Retinal pigment epithelial cell (primary cell): ENCODE results near the gene CHST1.

Experiments used
- DNase-seq: peaks from one replicate; pipeline ENCODE4 v3.0.0-alpha.2; 2010; ENCODE audit warnings: low read depth
- H3K4me3 ChIP-seq: 2 replicates; pipeline ENCODE4 v1.5.1; 2011; ENCODE audit warnings: mild to moderate bottlenecking, low read length, control low read depth, moderate library complexity
- TF ChIP-seq, protein P1 (sequence below): conservative IDR thresholded peaks from 2 replicates; pipeline ENCODE4 v1.5.1; 2011; ENCODE audit warnings: low read depth, low read length, control low read depth, inconsistent platforms

The CHST1 gene

DNA sequence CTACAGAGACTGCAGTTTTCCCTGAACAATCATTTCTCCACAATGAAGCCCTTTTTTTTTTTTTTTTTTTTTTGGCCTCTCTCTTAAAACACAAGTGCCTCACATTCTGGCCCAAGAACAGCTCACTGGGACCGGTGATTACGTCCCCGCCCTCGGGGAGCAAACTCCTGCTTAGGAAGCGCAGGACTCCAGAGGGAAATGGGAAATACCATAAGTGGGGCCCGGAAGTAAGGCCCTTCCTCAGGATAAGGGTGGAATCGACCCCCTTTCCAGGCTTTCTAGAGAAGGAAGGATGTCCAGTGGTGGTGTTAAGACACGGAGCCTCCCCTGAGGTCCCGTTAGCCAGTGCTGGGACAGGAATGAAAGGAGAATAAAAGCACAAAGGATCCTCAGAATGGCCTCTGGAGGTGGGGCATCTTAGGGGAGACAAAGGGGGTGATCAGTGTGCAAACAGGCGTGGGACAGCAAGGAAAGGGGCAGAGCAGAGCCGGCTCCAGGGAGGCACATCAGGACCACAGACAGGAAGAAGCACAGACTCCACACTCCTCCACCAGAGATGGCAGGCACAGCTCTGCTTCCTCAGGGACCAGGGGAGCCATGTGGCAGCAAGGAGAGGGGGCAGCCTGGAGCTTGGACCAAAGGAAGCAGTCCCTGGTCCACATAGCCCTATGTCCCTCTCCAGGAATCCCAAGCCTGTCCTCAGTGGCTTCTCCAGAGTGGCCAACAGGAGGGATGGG is 61.3 kb downstream of the CHST1 start:
- no peak for DNase-seq
- H3K4me3 ChIP-seq, result no peak overlapping the region
- TF ChIP-seq, protein P1, sequence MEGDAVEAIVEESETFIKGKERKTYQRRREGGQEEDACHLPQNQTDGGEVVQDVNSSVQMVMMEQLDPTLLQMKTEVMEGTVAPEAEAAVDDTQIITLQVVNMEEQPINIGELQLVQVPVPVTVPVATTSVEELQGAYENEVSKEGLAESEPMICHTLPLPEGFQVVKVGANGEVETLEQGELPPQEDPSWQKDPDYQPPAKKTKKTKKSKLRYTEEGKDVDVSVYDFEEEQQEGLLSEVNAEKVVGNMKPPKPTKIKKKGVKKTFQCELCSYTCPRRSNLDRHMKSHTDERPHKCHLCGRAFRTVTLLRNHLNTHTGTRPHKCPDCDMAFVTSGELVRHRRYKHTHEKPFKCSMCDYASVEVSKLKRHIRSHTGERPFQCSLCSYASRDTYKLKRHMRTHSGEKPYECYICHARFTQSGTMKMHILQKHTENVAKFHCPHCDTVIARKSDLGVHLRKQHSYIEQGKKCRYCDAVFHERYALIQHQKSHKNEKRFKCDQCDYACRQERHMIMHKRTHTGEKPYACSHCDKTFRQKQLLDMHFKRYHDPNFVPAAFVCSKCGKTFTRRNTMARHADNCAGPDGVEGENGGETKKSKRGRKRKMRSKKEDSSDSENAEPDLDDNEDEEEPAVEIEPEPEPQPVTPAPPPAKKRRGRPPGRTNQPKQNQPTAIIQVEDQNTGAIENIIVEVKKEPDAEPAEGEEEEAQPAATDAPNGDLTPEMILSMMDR, result no peak

DNA sequence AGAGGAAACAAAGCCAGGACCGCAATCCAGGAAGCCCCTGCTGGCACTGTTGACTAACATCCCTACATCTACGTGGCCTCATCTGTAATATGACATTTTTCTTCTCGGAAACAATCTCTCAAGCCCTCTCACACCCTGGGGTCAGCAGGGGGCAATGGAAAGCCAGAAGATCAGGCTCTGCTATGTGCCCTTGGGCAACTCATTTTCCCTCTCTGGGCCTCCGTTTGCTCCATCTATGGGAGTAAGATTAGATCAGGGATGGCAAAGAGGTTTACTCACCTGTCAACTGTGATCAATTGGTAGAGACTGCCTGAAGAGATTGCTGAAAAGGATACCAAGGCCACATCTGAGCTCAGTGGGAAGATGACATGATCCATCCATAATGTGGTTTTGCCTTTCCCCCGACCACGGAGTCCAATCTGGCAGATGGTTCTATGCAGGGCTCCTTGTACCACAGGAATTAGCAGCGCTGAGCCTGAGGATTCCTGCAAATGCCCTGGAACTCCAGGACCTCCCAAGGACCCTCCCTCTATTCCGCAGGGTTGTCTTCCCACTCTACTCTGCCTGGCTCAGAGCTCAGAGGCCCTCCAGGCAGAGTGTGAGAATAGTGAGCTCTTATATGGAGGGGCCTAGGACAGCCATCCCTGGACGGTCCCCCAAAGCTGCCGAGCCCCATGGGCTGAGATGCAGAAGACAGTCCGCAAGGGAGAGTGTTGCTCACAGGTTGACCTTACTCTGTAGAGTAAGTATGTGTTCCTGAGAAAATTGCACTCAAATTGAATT is 66.1 kb downstream of the CHST1 start:
- no peak for DNase-seq
- H3K4me3 ChIP-seq, result no peak overlapping the region
- TF ChIP-seq, protein P1, result no peak
